ENCODE data around the gene TOP3B. TPM values are rescaled to one million over a fixed set of nuclear protein-coding genes. Genes with fewer than 3 reads are reported as not detected.

The TOP3B gene
- total RNA-seq, 1 donor from 2014 or later = 53.9 TPM

DNA sequence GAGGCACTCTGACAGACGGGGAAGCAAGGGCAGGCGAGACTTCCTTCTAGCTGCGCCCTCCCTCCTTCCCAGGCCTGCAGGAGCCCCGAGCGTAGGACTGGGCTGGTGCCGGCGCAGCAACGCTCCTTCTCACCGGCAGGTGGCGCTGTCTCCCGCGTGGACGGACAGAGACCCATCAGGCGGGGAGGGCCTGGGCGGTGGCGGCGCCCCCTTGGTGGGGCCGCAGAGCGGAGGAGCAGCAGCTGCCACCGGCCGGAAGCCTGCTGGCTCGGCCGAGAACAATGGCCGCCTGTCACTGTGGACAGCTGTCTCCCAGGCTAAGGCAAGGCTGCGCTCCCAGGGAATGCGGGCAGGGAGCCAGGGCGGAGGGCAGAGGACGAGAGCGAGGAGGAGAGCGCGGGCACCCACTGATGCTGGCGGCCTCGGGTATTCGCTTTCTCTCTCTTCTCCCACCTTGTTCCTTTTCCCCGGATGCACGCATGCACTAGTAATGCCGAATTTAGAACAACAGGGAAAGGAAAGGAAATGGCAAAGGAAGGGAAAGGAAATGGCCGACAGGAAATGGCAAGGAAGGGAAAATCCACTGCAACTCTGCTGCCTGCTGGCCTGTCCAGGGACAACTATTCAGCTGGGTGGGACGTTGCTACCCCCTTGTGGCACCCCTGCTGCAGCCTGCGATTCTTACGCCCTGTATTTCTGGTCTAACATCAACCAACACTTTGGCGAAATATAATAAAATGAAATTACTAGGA lies 44.3 kb downstream of the TOP3B start:
- H3K27me3 ChIP-seq = no peaks in the 10 kb centered on the region
- Mint-ChIP-seq H3K36me3 (peaks cover 4% of the 10 kb centered on the region), H3K27ac (peak overlapping the region; percentile 83), H3K9me3 (no peaks in the 10 kb centered on the region), H3K4me3 (peak overlapping the region; percentile 78), H3K4me1 (peaks cover 29% of the 10 kb centered on the region), H3K27me3 (ENCODE audit: insufficient read depth, low read depth) (no peaks in the 10 kb centered on the region)
- no peaks in the 10 kb centered on the region for H3K36me3 ChIP-seq
- DNase-seq (ENCODE audit: low spot score) = peak; percentile 96
- H2AFZ ChIP-seq (replicated peaks) = peak overlapping the region; percentile 100
- H3F3A ChIP-seq (ENCODE audit: low read depth) = peaks cover 11% of the 10 kb centered on the region
- no peaks in the 10 kb centered on the region for H4K20me1 ChIP-seq (ENCODE audit: low read depth)
- H3K9ac ChIP-seq = peak overlapping the region; percentile 48
- no peaks in the 10 kb centered on the region for H3K4me1 ChIP-seq
- H3K4me3 ChIP-seq = peak overlapping the region; percentile 80
- peak overlapping the region; percentile 80 for H3K27ac ChIP-seq
- H3K79me2 ChIP-seq (ENCODE audit: low read depth) = no peaks in the 10 kb centered on the region
- TF ChIP-seq EZH2 (IDR thresholded peaks at IDR 0.05) (no peak), EZH2phosphoT487 (IDR thresholded peaks at IDR 0.05) (no peak)
- TF ChIP-seq, protein P1, sequence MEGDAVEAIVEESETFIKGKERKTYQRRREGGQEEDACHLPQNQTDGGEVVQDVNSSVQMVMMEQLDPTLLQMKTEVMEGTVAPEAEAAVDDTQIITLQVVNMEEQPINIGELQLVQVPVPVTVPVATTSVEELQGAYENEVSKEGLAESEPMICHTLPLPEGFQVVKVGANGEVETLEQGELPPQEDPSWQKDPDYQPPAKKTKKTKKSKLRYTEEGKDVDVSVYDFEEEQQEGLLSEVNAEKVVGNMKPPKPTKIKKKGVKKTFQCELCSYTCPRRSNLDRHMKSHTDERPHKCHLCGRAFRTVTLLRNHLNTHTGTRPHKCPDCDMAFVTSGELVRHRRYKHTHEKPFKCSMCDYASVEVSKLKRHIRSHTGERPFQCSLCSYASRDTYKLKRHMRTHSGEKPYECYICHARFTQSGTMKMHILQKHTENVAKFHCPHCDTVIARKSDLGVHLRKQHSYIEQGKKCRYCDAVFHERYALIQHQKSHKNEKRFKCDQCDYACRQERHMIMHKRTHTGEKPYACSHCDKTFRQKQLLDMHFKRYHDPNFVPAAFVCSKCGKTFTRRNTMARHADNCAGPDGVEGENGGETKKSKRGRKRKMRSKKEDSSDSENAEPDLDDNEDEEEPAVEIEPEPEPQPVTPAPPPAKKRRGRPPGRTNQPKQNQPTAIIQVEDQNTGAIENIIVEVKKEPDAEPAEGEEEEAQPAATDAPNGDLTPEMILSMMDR (IDR thresholded peaks at IDR 0.05) = peak; percentile 90
- H3K4me2 ChIP-seq = peak overlapping the region; percentile 99
- H3K9me3 ChIP-seq (ENCODE audit: low read depth) = no peaks in the 10 kb centered on the region

DNA sequence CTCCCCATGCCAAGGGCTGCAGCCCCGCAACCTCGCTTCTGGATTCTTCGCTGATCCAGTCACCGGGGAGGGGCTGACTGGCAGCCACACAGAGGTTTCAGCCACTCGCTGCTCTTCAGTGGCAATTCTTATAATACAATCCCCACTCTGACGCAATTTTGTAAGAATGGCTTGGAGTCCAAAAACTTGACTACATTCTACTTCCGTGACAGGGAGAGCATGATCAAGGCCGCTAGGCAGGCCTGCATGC lies 44.8 kb downstream of the TOP3B start:
- Mint-ChIP-seq H3K27me3 (ENCODE audit: insufficient read depth, low read depth) (no peaks in the 10 kb centered on the region), H3K27ac (peak overlapping the region; percentile 83), H3K36me3 (peaks cover 4% of the 10 kb centered on the region), H3K9me3 (no peaks in the 10 kb centered on the region), H3K4me3 (peak overlapping the region; percentile 78), H3K4me1 (peaks cover 29% of the 10 kb centered on the region)
- Histone ChIP-seq H3K9me3 (ENCODE audit: low read depth) (no peaks in the 10 kb centered on the region), H3K79me2 (ENCODE audit: low read depth) (no peaks in the 10 kb centered on the region), H3K4me1 (no peaks in the 10 kb centered on the region), H3K4me3 (peak overlapping the region; percentile 80), H3K27ac (no peak overlapping the region), H3F3A (ENCODE audit: low read depth) (peaks cover 11% of the 10 kb centered on the region), H3K4me2 (peak overlapping the region; percentile 99), H2AFZ (replicated peaks) (no peak overlapping the region), H3K36me3 (no peaks in the 10 kb centered on the region), H3K9ac (no peak overlapping the region), H4K20me1 (ENCODE audit: low read depth) (no peaks in the 10 kb centered on the region), H3K27me3 (no peaks in the 10 kb centered on the region)
- DNase-seq (ENCODE audit: low spot score) = no peak
- TF ChIP-seq EZH2 (IDR thresholded peaks at IDR 0.05) = no peak

DNA sequence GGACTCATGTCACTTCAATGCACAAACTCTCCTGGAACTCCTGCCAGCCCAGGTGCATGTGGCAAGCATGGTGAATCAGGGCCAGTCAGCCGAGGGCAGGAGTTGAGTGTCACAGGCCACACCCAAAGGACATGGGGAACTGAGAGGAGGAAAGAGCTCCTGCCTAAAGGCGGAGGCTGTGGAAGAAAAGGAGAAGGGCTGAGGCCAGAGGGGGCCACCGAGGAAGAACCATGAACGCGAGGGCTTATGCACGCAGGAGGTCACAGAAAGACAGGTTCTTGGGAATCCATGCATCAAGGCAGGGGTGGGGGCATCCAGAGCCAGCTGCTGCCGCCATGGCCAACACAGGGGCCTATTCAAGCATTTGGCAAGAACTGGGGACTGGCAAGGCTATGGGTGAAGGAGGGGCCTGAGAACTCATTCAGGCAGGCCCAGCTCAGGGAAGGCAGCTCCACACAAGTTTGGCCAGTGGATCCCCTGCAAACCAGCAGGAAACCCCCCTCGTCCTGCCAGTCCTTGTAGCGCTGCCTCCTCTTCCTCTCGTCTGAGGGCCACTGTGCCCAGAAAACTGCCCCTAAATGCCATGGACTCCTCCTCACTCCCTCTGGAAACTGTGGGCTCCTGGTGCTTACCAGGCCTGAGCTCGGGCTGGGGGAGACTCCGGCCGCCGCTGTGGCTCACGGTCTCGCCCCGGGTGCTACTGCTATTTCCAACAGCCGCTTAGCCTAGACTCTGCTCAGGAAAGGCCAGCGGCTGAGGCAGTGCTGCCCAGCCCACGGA lies 45.4 kb downstream of the TOP3B start:
- peak overlapping the region; percentile 20 for H3K4me3 Mint-ChIP-seq
- H3K9ac ChIP-seq = no peak overlapping the region
- H3K4me1 Mint-ChIP-seq = peaks cover 29% of the 10 kb centered on the region
- TF ChIP-seq, protein P1 (IDR thresholded peaks at IDR 0.05) = no peak
- TF ChIP-seq EZH2 (IDR thresholded peaks at IDR 0.05) = no peak
- no peak for TF ChIP-seq EZH2phosphoT487 (IDR thresholded peaks at IDR 0.05)
- no peak overlapping the region for H3K27ac ChIP-seq
- peaks cover 4% of the 10 kb centered on the region for H3K36me3 Mint-ChIP-seq
- H3K27ac Mint-ChIP-seq = peak overlapping the region; percentile 68
- H3K79me2 ChIP-seq (ENCODE audit: low read depth) = no peaks in the 10 kb centered on the region
- no peak overlapping the region for H3K4me2 ChIP-seq
- H3K27me3 Mint-ChIP-seq (ENCODE audit: insufficient read depth, low read depth) = peaks cover 2% of the 10 kb centered on the region
- no peaks in the 10 kb centered on the region for H3K27me3 ChIP-seq
- no peaks in the 10 kb centered on the region for H3K9me3 Mint-ChIP-seq
- no peak for DNase-seq (ENCODE audit: low spot score)
- no peak overlapping the region for H2AFZ ChIP-seq (replicated peaks)
- no peaks in the 10 kb centered on the region for H3K36me3 ChIP-seq
- peaks cover 11% of the 10 kb centered on the region for H3F3A ChIP-seq (ENCODE audit: low read depth)
- H3K9me3 ChIP-seq (ENCODE audit: low read depth) = no peaks in the 10 kb centered on the region
- no peaks in the 10 kb centered on the region for H3K4me1 ChIP-seq
- H3K4me3 ChIP-seq = no peak overlapping the region
- no peaks in the 10 kb centered on the region for H4K20me1 ChIP-seq (ENCODE audit: low read depth)

Data from neural progenitor cell (in vitro differentiated cells).